Neuron (in vitro differentiated cells): ENCODE results near the gene FBXO44.
"Not testable (repeated sequence)": the region's sequence is repeated elsewhere in the genome, so short reads cannot be mapped to it uniquely, and the experiment has no call there.

Source experiments
- H2AFZ ChIP-seq: one replicate; pipeline ENCODE4 v1.6.1; 2013; ENCODE audit warnings: low read depth, mild to moderate bottlenecking, inconsistent platforms, low read length, moderate library complexity
- H3K27me3 ChIP-seq: one replicate; pipeline ENCODE4 v1.6.1; 2013; ENCODE audit warnings: low read length; ENCODE audit not compliant: insufficient read depth
- H3K36me3 ChIP-seq: one replicate; pipeline ENCODE4 v1.6.1; 2013; ENCODE audit warnings: low read length; ENCODE audit not compliant: insufficient read depth
- H3K4me1 ChIP-seq: one replicate; pipeline ENCODE4 v1.6.1; 2013; ENCODE audit warnings: low read length; ENCODE audit not compliant: insufficient read depth
- H3K4me3 ChIP-seq: 2 replicates; pipeline ENCODE4 v1.5.1; 2013; ENCODE audit warnings: mild to moderate bottlenecking, low read length, moderate library complexity
- H3K9me3 ChIP-seq: one replicate; pipeline ENCODE4 v1.6.1; 2013; ENCODE audit warnings: low read length

The FBXO44 gene

GRCh38 chr1:11654137-11654938, at the start of gene FBXO44, which contains the start of gene FBXO2:
TSS of gene FBXO44 (plus strand) at chr1:11654877. CDS start at chr1:11655836, 959 bp downstream.
TSS of gene FBXO2 (minus strand) at chr1:11654429. CDS start at chr1:11654340, 89 bp downstream.
- Histone ChIP-seq H2AFZ (no peak within 1 kb of the TSS), H3K27me3 (peaks cover 39% of the 10 kb centered on the region), H3K4me3 (peak within 1 kb of the TSS; percentile 80), H3K9me3 (no peaks in the 10 kb centered on the region), H3K4me1 (peaks cover 7% of the 10 kb centered on the region), H3K36me3 (peaks cover 13% of the 10 kb centered on the region)

GRCh38 chr1:11606775-11607174, 47.9 kb upstream of the FBXO44 start:
- Histone ChIP-seq H2AFZ (no peak overlapping the region), H3K36me3 (no peaks in the 10 kb centered on the region), H3K4me1 (no peaks in the 10 kb centered on the region)

GRCh38 chr1:11608596-11609130, 46.0 kb upstream of the FBXO44 start:
- not testable (repeated sequence) for H2AFZ ChIP-seq, H3K9me3 ChIP-seq, H3K27me3 ChIP-seq, H3K4me3 ChIP-seq, H3K4me1 ChIP-seq, H3K36me3 ChIP-seq

More at GRCh38 chr1:11606775-11607174, 47.9 kb upstream of the FBXO44 start:
- peaks cover 6% of the 10 kb centered on the region for H3K9me3 ChIP-seq
- H3K27me3 ChIP-seq: peaks cover 2% of the 10 kb centered on the region
- no peak overlapping the region for H3K4me3 ChIP-seq

GRCh38 chr1:11609378-11609777, 45.3 kb upstream of the FBXO44 start:
- not testable (repeated sequence) for H2AFZ ChIP-seq, H3K4me3 ChIP-seq

GRCh38 chr1:11610629-11611180, 44.0 kb upstream of the FBXO44 start:
- Histone ChIP-seq H3K4me3 (no peak overlapping the region), H3K9me3 (peaks cover 8% of the 10 kb centered on the region), H3K27me3 (peaks cover 2% of the 10 kb centered on the region)

More at GRCh38 chr1:11609378-11609777, 45.3 kb upstream of the FBXO44 start:
- H3K9me3 ChIP-seq, H3K27me3 ChIP-seq, H3K4me1 ChIP-seq, H3K36me3 ChIP-seq: not testable (repeated sequence)

GRCh38 chr1:11611638-11612327, 42.9 kb upstream of the FBXO44 start:
- Histone ChIP-seq H3K4me3 (no peak overlapping the region), H2AFZ (no peak overlapping the region), H3K4me1 (no peaks in the 10 kb centered on the region), H3K27me3 (peaks cover 5% of the 10 kb centered on the region), H3K9me3 (peaks cover 8% of the 10 kb centered on the region), H3K36me3 (no peaks in the 10 kb centered on the region)

More at GRCh38 chr1:11610629-11611180, 44.0 kb upstream of the FBXO44 start:
- Histone ChIP-seq H2AFZ (no peak overlapping the region), H3K36me3 (no peaks in the 10 kb centered on the region), H3K4me1 (no peaks in the 10 kb centered on the region)

DNA sequence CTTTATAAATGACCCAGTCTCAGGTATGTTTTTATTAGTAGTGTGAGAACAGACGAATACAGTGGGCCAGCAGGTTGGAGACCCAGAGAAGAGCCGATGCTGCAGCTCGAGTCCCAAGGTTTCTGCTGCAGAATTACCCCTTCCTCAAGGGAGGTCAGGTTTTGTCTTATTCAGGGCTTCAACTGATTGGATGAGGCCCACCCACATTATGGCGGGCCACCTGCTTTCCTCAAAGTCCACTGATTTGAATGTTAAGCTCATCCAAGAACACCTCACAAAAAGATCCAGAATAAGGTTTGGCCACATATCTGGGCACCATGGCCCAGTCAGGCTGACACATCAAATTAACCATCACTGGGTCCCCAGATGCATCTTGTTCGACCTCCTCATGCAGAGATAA, 41.3 kb upstream of the FBXO44 start:
- Histone ChIP-seq H3K36me3 (no peaks in the 10 kb centered on the region), H3K4me3 (no peak overlapping the region), H3K27me3 (peaks cover 9% of the 10 kb centered on the region), H2AFZ (no peak overlapping the region), H3K9me3 (peaks cover 3% of the 10 kb centered on the region), H3K4me1 (no peaks in the 10 kb centered on the region)

DNA sequence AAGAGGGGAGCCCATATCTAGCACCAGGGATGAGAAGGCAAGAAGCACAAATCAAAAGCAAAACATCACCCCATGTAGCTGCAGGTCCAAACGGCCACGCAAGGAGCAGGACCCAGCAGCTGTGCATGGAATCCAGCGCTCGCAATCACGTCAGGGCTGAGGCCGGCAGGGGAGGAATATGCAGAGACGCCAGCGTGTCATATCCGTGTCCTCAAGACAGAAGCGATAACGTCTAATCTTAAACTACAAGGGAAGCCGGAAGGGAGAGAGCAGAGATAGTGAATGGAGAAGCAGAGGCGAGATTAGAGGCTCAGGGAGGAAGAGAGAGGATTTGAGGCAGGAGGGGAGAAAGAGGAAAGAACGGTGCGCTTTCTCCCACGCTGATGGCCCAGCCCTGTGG, 39.6 kb upstream of the FBXO44 start:
- H2AFZ ChIP-seq: no peak overlapping the region
- no peak overlapping the region for H3K4me3 ChIP-seq
- no peaks in the 10 kb centered on the region for H3K36me3 ChIP-seq
- no peaks in the 10 kb centered on the region for H3K4me1 ChIP-seq
- H3K9me3 ChIP-seq: peaks cover 3% of the 10 kb centered on the region
- peaks cover 9% of the 10 kb centered on the region for H3K27me3 ChIP-seq

GRCh38 chr1:11616766-11617165, 37.9 kb upstream of the FBXO44 start:
- Histone ChIP-seq H3K27me3 (peaks cover 7% of the 10 kb centered on the region), H3K9me3 (peaks cover 3% of the 10 kb centered on the region), H3K4me1 (no peaks in the 10 kb centered on the region), H3K36me3 (no peaks in the 10 kb centered on the region), H2AFZ (no peak overlapping the region), H3K4me3 (no peak overlapping the region)

DNA sequence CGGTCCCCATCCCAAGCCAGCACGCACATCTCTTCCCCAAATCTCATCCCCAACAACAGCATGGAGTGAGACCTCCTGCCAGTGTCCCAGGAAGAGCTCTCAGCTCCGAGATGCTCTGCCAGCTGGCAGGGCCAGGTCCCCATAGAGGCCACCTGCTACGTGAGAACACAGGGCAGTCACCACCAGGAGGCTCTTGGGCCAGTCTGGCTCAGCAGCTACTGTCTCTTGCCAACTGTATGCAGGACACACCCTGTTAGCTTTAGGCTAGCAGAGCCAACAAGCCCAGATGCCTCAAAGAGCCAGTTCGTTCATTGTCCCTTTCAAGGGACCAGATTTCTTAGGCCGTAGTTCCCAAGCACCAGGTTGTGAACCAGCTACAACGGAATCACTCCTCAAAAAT, 37.4 kb upstream of the FBXO44 start:
- Histone ChIP-seq H3K9me3 (peaks cover 3% of the 10 kb centered on the region), H3K4me1 (no peaks in the 10 kb centered on the region), H2AFZ (no peak overlapping the region), H3K27me3 (peaks cover 7% of the 10 kb centered on the region), H3K4me3 (no peak overlapping the region), H3K36me3 (no peaks in the 10 kb centered on the region)

DNA sequence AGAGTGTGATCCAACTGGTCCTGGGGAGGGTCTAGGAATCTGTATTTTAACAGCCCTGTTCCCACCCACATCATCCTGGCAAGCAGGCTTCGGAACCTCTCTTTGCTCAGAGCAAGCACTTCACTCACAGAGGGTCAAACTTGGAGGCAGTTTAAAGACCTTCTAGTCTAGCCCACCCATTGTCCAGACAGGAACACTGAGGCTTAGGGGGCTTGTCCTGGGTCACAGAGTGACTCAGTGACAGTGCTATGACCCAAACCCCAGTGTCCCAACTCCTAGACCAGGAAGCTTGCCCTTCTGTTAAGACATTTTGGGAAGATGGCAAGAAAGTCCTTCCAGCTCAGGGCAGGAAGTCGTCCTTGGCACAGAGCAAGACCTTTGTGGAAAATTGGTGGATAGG, 36.9 kb upstream of the FBXO44 start:
- H3K27me3 ChIP-seq: peaks cover 7% of the 10 kb centered on the region

GRCh38 chr1:11620405-11620804, 34.3 kb upstream of the FBXO44 start:
- Histone ChIP-seq H3K36me3 (no peaks in the 10 kb centered on the region), H3K4me1 (no peaks in the 10 kb centered on the region), H2AFZ (no peak overlapping the region), H3K4me3 (no peak overlapping the region), H3K9me3 (no peaks in the 10 kb centered on the region), H3K27me3 (peaks cover 7% of the 10 kb centered on the region)

More for the DNA sequence above, 36.9 kb upstream of the FBXO44 start:
- Histone ChIP-seq H3K4me1 (no peaks in the 10 kb centered on the region), H3K36me3 (no peaks in the 10 kb centered on the region), H3K9me3 (peaks cover 3% of the 10 kb centered on the region), H3K4me3 (no peak overlapping the region), H2AFZ (no peak overlapping the region)

DNA sequence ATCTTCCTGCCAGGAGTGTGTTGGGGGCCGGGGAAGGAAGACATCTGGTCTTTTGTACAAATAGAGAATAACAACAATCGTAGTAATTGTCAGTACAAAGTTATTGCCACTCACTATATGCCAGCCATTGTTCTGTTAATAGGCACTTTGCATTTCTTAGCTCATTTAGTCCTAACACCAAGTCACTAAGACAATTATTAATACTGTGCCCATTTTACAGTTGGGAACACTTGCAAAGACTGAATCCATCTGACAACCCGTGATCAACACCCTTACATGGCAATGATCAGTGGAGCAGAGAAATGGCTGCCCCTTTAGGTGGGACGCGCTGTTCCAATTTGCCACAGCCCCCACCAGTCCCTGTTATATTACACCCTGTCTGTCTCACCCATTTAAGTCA, 33.8 kb upstream of the FBXO44 start:
- H3K36me3 ChIP-seq: no peaks in the 10 kb centered on the region
- no peak overlapping the region for H3K4me3 ChIP-seq
- no peaks in the 10 kb centered on the region for H3K9me3 ChIP-seq
- H3K27me3 ChIP-seq: peaks cover 10% of the 10 kb centered on the region
- H2AFZ ChIP-seq: no peak overlapping the region
- H3K4me1 ChIP-seq: no peaks in the 10 kb centered on the region
